ENCODE measurements around the gene DPY19L2.
"Not testable (repeated sequence)": the region's sequence is repeated elsewhere in the genome, so short reads cannot be mapped to it uniquely, and the experiment has no call there.

DNA sequence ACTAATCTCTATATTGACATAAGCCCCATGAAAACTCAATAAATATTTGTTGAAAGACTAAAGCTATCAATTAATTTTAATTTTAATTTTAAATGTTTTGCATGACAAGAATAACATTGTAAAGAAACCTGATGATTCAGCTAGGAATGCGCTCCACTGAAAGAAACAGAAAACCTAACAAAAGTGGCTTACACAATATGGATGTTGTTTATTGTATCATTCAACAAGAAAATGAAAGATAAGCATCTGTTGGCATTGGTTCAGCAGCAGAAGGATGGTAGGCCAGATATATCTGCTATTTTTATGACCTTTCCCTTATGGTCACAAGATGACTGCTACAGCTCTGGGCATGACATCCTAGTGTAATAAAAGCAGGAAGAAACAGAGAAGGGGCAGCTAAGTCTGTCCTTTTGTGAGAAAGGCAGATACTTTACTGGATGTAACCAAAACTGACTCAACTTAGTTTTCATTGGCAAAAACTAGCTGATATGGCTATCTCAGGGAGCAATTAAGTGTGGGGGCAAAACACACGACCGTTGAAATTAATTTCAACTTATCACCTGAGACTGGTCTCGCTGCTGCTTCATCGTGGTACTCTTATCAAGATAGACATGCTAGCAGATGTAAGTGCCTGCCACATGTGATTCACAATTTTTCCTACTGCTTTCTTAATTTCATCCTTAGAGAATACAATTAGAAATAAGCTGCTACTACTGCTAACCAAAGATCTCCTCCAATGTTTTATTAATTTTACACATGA lies 24.7 kb downstream of the DPY19L2 start:
- TF ChIP-seq CTCF, POLR2A (IDR thresholded peaks at IDR 0.05): not testable (repeated sequence)
